GM23338 (cell line): ENCODE measurements around the gene NSRP1. TPM values are rescaled to one million over a fixed set of nuclear protein-coding genes. Genes with fewer than 3 reads are reported as not detected.

Experiments used
- ATAC-seq: fragments of 200-7000 bp; cut with Tn5 transposase; 3 replicates; pipeline ENCODE4 v1.9.1; 2020
- DNase-seq: peaks from one replicate; pipeline ENCODE4 v3.0.0-alpha.2; 2015; ENCODE audit warnings: low spot score
- H2AFZ ChIP-seq: fragments of 200-600 bp; sonication (generic); 2 replicates; pipeline ENCODE4 v1.8.0; 2016; ENCODE audit warnings: antibody characterized with exemption, mild to moderate bottlenecking, moderate library complexity
- H3F3A ChIP-seq: fragments of 200-600 bp; sonication (generic); replicated peaks from 2 replicates; pipeline ENCODE4 v1.8.0; 2017; ENCODE audit warnings: antibody characterized with exemption, mixed run types, low read depth
- H3K27ac ChIP-seq: fragments of 200-600 bp; sonication (generic); 2 replicates; pipeline ENCODE4 v1.6.1; 2016; ENCODE audit warnings: low read depth
- H3K27me3 ChIP-seq: fragments of 200-600 bp; sonication (generic); 2 replicates; pipeline ENCODE4 v1.8.0; 2016; ENCODE audit warnings: mild to moderate bottlenecking, mixed run types, moderate library complexity; ENCODE audit not compliant: insufficient read depth
- H3K36me3 ChIP-seq: fragments of 200-600 bp; sonication (generic); 2 replicates; pipeline ENCODE4 v1.8.0; 2016; ENCODE audit warnings: mild to moderate bottlenecking; ENCODE audit not compliant: insufficient read depth
- H3K4me1 ChIP-seq: fragments of 200-600 bp; sonication (generic); 2 replicates; pipeline ENCODE4 v1.8.0; 2016; ENCODE audit warnings: mild to moderate bottlenecking, moderate library complexity; ENCODE audit not compliant: insufficient read depth
- H3K4me2 ChIP-seq: fragments of 200-600 bp; sonication (generic); 2 replicates; pipeline ENCODE4 v1.7.1; 2017; ENCODE audit warnings: mixed run types
- H3K4me3 ChIP-seq: fragments of 200-600 bp; sonication (generic); 2 replicates; pipeline ENCODE4 v1.6.1; 2016; ENCODE audit warnings: mixed run types
- H3K79me2 ChIP-seq: fragments of 200-600 bp; sonication (generic); replicated peaks from 2 replicates; pipeline ENCODE4 v1.8.0; 2017; ENCODE audit warnings: mild to moderate bottlenecking; ENCODE audit not compliant: insufficient read depth
- H3K9me2 ChIP-seq: fragments of 200-600 bp; sonication (generic); 2 replicates; pipeline ENCODE4 v1.8.0; 2017; ENCODE audit not compliant: insufficient read depth
- H4K20me1 ChIP-seq: fragments of 200-600 bp; sonication (generic); replicated peaks from 2 replicates; pipeline ENCODE4 v1.8.0; 2017; ENCODE audit warnings: mild to moderate bottlenecking; ENCODE audit not compliant: insufficient read depth
- H3K27ac Mint-ChIP-seq: 2 replicates; pipeline ENCODE4 v1.8.0; 2020; ENCODE audit warnings: inconsistent platforms, mild to moderate bottlenecking, moderate library complexity, mixed read lengths
- H3K27me3 Mint-ChIP-seq: 3 replicates; pipeline ENCODE4 v1.8.0; 2022; ENCODE audit warnings: low read depth, mild to moderate bottlenecking, moderate library complexity, mixed read lengths, inconsistent platforms; ENCODE audit not compliant: insufficient read depth, poor library complexity
- H3K36me3 Mint-ChIP-seq: 3 replicates; pipeline ENCODE4 v1.8.0; 2021; ENCODE audit warnings: low read depth, mild to moderate bottlenecking, inconsistent platforms, moderate library complexity, mixed read lengths
- H3K4me1 Mint-ChIP-seq: 3 replicates; pipeline ENCODE4 v1.8.0; 2020; ENCODE audit warnings: mild to moderate bottlenecking, inconsistent platforms, mixed read lengths
- H3K4me3 Mint-ChIP-seq: 3 replicates; pipeline ENCODE4 v1.8.0; 2021; ENCODE audit warnings: moderate library complexity, mild to moderate bottlenecking, inconsistent platforms, mixed read lengths
- H3K9me3 Mint-ChIP-seq: 3 replicates; pipeline ENCODE4 v1.8.0; 2020; ENCODE audit warnings: moderate library complexity, mild to moderate bottlenecking, inconsistent platforms, mixed read lengths
- CREB1 ChIP-seq: fragments of 250-450 bp; sonication (Bioruptor Pico); IDR thresholded peaks from 2 replicates; pipeline ENCODE4 v1.5.0; 2020; ENCODE audit warnings: low read depth, mild to moderate bottlenecking, moderate library complexity
- CTCF ChIP-seq, 2 experiments: fragments of 200-600 bp in 1 of 2; sonication (generic) in 1 of 2; conservative IDR thresholded peaks; 2 replicates each; pipeline versions ENCODE4 v1.5.1 to v1.6.1; 2016 to 2017; ENCODE audit warnings: antibody characterized with exemption in 2 of 2, low read depth in 2 of 2, mild to moderate bottlenecking in 2 of 2, moderate library complexity in 1 of 2
- JUNB ChIP-seq: IDR thresholded peaks from one replicate; pipeline ENCODE4 v1.6.1; 2016; ENCODE audit warnings: antibody characterized with exemption; ENCODE audit not compliant: unreplicated experiment
- REST ChIP-seq: IDR thresholded peaks from one replicate; pipeline ENCODE4 v1.6.1; 2018; ENCODE audit warnings: antibody characterized with exemption; ENCODE audit not compliant: unreplicated experiment
- ZNF114 ChIP-seq: fragments of 250-450 bp; sonication (Bioruptor Pico); IDR thresholded peaks from 2 replicates; pipeline ENCODE4 v1.5.0; 2020; ENCODE audit warnings: mild to moderate bottlenecking, moderate library complexity
- ZNF462 ChIP-seq: fragments of 250-450 bp; sonication (Bioruptor Pico); IDR thresholded peaks from 2 replicates; pipeline ENCODE4 v1.5.0; 2020; ENCODE audit warnings: mild to moderate bottlenecking, moderate library complexity
- polyA plus RNA-seq: library from polyadenylated mRNA; unstranded; fragments of >200 nt; fragmentation: Nextera tagmentation; extraction: Ambion mirVana; gene quantifications from 2 replicates; pipeline ENCODE4 v1.2.1, GENCODE V29; 2016
- total RNA-seq: library from RNA; depleted of rRNA; stranded (reverse); fragments of >200 nt; shearing (Covaris generic); gene quantifications from 2 replicates; pipeline ENCODE4 v1.2.3, GENCODE V29; 2014

Gene NSRP1
- total and polyA plus RNA-seq, 2 experiments from 2014 or later, result 15.7 to 110 TPM

GRCh38 chr17:30074730-30075129 lies 41.9 kb upstream of the NSRP1 start:
- no peaks in the 10 kb centered on the region for H3K4me1 Mint-ChIP-seq
- H3K36me3 Mint-ChIP-seq, result no peaks in the 10 kb centered on the region
- no peak for DNase-seq
- H3K4me3 Mint-ChIP-seq, result no peak overlapping the region
- Histone ChIP-seq H2AFZ (no peak overlapping the region), H3F3A (no peaks in the 10 kb centered on the region), H3K27ac (no peak overlapping the region), H3K79me2 (no peaks in the 10 kb centered on the region), H3K4me2 (no peak overlapping the region), H4K20me1 (no peaks in the 10 kb centered on the region), H3K36me3 (no peaks in the 10 kb centered on the region), H3K4me3 (no peak overlapping the region), H3K27me3 (no peaks in the 10 kb centered on the region), H3K9me2 (no peaks in the 10 kb centered on the region), H3K4me1 (no peaks in the 10 kb centered on the region)
- H3K27me3 Mint-ChIP-seq, result peaks cover 3% of the 10 kb centered on the region
- no peak for TF ChIP-seq ZNF462
- no peak overlapping the region for H3K27ac Mint-ChIP-seq
- no peak for ATAC-seq
- H3K9me3 Mint-ChIP-seq, result no peaks in the 10 kb centered on the region; the same call in 2 of the 3 replicates

- no peak overlapping the region for H3K27ac Mint-ChIP-seq
- ATAC-seq, result no peak
- H3K4me1 ChIP-seq, result no peaks in the 10 kb centered on the region
- H3K27ac ChIP-seq, result no peak overlapping the region
- H3F3A ChIP-seq, result no peaks in the 10 kb centered on the region
- no peak overlapping the region for H3K4me3 Mint-ChIP-seq
- no peak overlapping the region for H2AFZ ChIP-seq
- no peaks in the 10 kb centered on the region; the same call in 2 of the 3 replicates for H3K9me3 Mint-ChIP-seq
- no peaks in the 10 kb centered on the region; the same call in 2 of the 3 replicates for H3K4me1 Mint-ChIP-seq
- no peaks in the 10 kb centered on the region for H3K36me3 ChIP-seq
- peaks cover 6% of the 10 kb centered on the region for H3K27me3 Mint-ChIP-seq
- H3K79me2 ChIP-seq, result no peaks in the 10 kb centered on the region
- DNase-seq, result no peak
- H3K36me3 Mint-ChIP-seq, result no peaks in the 10 kb centered on the region
- no peaks in the 10 kb centered on the region for H3K9me2 ChIP-seq
- no peaks in the 10 kb centered on the region for H3K27me3 ChIP-seq
- no peak overlapping the region for H3K4me3 ChIP-seq
- no peak overlapping the region for H3K4me2 ChIP-seq
- no peaks in the 10 kb centered on the region for H4K20me1 ChIP-seq
- TF ChIP-seq REST (no peak), CREB1 (CRISPR knock-in tag) (no peak), ZNF114 (CRISPR knock-in tag) (no peak), CTCF (conservative IDR thresholded peaks at IDR 0.05; ENCODE audit: low read depth in 2 of 2) (no peak), JUNB (no peak)
Observed at GRCh38 chr17:30082773-30083172, 33.8 kb upstream of the NSRP1 start.
